Stomach (tissue), 4 donors: ENCODE measurements around the gene C1QBP.

ENCODE experiments used
- POLR2A ChIP-seq, 4 donors: fragments of 450-650 bp; IDR thresholded peaks; one replicate each; pipeline ENCODE4 v1.6.1; 2016; ENCODE audit warnings: antibody characterized with exemption in 4 of 4, control low read depth in 2 of 4, mild to moderate bottlenecking in 1 of 4, moderate library complexity in 1 of 4
- POLR2AphosphoS5 ChIP-seq, 3 donors: sonication (generic); formaldehyde crosslinking; IDR thresholded peaks; one replicate each; pipeline ENCODE4 v1.6.1; 2016; ENCODE audit warnings: antibody characterized with exemption in 3 of 3
- TF ChIP-seq, protein P1 (sequence below), 7 experiments: fragments of 450-650 bp in 4 of 7; fragments of 200-600 bp in 3 of 7; sonication (generic) in 3 of 7; IDR thresholded peaks; one replicate each; pipeline ENCODE4 v1.5.1; 2016 to 2019; ENCODE audit warnings: antibody characterized with exemption in 7 of 7, control low read depth in 2 of 7, mild to moderate bottlenecking in 1 of 7

DNA sequence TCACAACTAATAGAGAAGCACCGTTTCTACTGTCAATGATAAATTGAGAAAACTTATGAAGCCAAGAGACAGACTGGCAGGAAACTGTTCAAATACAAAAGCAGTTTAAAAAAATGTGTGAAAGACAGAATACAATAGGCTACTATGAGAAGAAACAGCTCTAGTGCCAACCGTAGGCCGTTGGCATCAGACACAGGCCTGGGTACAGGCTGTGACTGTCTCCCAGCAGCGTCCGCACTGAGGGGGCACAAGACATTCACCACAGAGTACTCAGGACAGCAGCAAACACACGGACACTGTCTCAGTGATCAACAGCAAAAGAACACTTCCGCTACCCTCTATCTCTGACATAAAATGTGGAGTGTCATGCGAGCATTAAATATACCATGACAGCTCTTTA, 7.8 kb upstream of the C1QBP start:
- TF ChIP-seq, protein P1, sequence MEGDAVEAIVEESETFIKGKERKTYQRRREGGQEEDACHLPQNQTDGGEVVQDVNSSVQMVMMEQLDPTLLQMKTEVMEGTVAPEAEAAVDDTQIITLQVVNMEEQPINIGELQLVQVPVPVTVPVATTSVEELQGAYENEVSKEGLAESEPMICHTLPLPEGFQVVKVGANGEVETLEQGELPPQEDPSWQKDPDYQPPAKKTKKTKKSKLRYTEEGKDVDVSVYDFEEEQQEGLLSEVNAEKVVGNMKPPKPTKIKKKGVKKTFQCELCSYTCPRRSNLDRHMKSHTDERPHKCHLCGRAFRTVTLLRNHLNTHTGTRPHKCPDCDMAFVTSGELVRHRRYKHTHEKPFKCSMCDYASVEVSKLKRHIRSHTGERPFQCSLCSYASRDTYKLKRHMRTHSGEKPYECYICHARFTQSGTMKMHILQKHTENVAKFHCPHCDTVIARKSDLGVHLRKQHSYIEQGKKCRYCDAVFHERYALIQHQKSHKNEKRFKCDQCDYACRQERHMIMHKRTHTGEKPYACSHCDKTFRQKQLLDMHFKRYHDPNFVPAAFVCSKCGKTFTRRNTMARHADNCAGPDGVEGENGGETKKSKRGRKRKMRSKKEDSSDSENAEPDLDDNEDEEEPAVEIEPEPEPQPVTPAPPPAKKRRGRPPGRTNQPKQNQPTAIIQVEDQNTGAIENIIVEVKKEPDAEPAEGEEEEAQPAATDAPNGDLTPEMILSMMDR (IDR thresholded peaks at IDR 0.05), result no peak
- TF ChIP-seq POLR2AphosphoS5 (IDR thresholded peaks at IDR 0.05) (no peak), POLR2A (IDR thresholded peaks at IDR 0.05) (no peak)
